ENCODE measurements around the gene IFNAR2.
A peak's percentile ranks its signal among the peaks of the same experiment; 100 is the strongest.

The IFNAR2 gene

DNA sequence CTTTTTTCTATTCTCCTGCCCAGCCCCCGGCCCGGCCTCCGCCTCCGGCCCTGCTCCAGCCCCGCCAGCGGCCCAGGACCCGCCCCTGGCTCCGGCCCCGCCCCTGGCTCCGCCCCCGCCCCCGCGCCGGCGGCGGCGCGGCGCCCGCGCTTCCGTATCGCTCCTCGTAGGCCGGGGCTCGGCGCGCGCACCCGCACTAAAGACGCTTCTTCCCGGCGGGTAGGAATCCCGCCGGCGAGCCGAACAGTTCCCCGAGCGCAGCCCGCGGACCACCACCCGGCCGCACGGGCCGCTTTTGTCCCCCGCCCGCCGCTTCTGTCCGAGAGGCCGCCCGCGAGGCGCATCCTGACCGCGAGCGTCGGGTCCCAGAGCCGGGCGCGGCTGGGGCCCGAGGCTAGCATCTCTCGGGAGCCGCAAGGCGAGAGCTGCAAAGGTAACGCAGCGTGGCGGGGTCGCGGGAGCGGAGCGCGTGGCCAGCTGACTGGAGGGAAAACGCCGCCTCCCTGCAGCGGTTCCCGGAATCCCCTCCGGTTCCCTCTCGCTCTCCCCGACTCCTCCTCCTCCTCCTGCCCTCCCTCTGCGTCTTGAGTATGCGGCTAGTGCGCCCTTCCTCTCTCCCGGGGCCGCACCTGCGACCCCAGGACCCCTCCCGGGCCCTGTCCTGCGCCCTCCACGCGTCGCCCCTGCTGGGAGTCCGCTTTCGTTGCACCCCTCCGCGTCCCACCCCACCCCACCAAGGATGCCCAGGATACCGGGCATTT lies at the start of gene IFNAR2:
Gene IFNAR2 (plus strand): TSS at position 155 of the 761 bp plus-strand sequence. CDS start 11,985 bp downstream, outside the sequence.
- no peak for DNase-seq (ENCODE audit: low read depth in 2 of 2)

DNA sequence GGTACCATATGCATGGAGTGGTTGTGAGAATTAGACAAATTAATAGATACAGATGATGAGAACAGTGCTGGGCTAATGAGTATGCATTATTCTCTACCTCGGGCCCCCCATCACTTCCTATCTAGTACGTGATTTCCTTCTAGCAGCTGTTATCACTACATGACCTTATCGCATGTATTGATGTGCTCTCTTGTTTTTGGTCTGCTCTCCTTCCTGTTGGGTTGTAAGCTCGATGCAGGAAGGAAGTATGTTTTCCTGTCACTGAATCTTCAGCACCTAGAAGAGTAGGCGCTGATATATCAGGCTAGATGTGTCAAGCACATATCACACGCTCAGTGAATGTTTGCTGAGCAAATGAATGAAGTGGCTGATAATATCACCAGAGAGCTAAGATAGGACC lies 43.9 kb upstream of the IFNAR2 start:
- no peak for DNase-seq (ENCODE audit: low read depth in 2 of 2)

DNA sequence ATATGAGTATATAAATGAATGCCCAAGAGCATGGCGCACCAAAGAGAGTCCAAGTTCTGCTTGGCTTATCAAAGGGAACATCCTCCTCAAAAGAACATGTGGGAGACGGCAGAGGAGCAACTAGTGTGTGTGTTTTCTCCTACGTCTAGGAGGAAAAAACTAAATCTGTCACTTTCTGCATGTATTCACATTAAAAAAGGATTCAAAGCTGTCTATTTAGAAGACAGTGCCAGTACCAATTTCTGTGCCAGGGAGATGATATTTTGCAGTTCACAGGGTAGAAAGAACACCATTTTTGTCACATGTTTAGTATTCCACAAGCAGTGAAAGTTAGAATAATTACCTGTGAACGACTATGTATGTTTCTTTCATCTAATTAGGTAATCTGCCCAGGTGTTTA lies 42.5 kb upstream of the IFNAR2 start:
- no peak for DNase-seq (ENCODE audit: low read depth in 2 of 2)

GRCh38 chr21:33189237-33189636 lies 40.5 kb upstream of the IFNAR2 start:
- DNase-seq (ENCODE audit: low read depth in 2 of 2): no peak

DNA sequence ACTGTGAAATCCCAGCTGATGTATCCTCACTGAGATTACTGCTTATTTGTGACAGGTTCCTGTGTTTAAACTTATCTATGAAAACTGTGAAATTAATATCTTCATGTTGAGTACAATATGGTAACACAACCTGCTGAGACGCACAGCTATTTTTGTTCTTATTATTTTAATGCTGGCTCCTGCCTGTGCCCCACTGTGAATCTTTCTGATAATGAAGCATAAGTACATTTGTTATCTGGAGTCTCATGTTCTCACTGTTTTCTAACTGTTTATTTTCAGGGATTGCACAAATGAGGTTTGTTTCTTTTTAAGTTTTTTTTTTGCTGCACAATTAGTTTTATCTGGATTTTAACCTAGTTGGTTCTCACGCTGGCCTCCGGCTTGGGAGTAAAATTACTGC lies 39.9 kb upstream of the IFNAR2 start:
- DNase-seq (ENCODE audit: low read depth in 2 of 2): no peak

DNA sequence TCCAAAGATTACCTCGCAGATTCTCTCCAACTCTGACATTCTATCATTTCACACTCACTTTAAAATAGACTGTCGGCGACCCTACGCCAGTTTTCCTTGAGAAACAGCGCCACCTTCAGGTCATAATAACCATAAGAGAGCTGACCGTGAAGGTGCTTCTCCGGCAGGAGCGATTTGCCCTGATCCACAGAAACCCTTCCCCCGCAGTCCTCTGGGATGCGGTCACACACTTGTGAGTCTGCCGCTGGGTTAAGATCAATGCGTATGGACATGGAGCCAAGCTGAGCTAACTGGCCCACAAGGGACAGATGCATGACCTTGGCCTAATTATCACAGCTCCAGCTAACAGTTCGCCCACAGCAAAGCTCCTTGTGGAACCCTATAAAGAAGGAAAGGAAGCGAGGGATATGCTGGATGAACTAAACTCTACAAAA lies 32.8 kb upstream of the IFNAR2 start:
- peak; percentile 6 to 9 for DNase-seq (ENCODE audit: low read depth in 2 of 2)

DNA sequence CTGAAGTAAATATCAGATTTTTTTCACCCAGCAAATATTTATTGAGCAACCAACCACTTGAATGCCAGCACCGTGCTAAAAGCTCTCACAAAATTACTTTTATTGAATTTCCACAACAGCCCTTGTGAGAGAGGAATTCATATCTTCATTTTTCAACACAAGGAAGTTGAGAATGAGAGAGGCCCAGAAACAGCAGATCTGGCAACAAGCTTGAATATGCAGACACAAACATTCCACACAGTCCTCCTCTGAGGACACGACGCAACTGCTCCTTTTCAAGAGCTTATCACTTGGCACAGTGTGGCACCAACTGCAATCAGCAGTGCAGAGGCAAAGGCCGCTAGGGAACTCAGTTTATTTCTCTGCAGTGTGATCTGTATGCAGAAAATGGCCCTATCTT lies 32.2 kb upstream of the IFNAR2 start:
- DNase-seq (ENCODE audit: low read depth in 2 of 2): no peak

- no peak for DNase-seq (ENCODE audit: low read depth in 2 of 2)
Measured at GRCh38 chr21:33198346-33199099, 31.2 kb upstream of the IFNAR2 start.

DNA sequence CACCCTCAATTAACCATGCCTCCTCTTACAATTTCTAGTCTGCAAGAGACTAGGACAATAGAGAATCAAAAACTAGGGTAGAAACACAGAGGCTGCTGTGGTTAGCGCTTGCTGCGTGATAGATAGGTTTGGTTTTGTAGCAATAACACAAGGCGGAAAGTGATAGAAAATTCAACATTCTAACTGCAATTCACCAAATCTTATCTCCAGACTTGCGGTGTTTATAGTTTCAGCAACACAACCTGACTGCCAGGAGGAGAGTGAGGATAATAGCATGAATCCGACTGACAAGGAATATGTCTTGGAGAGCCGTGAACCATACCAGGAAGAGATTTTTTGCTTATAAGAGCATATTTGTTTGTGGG lies 30.7 kb upstream of the IFNAR2 start:
- no peak for DNase-seq (ENCODE audit: low read depth in 2 of 2)

GRCh38 chr21:33199516-33200217 lies 30.1 kb upstream of the IFNAR2 start:
- DNase-seq (ENCODE audit: low read depth in 2 of 2): peak; percentile 79 to 80

DNA sequence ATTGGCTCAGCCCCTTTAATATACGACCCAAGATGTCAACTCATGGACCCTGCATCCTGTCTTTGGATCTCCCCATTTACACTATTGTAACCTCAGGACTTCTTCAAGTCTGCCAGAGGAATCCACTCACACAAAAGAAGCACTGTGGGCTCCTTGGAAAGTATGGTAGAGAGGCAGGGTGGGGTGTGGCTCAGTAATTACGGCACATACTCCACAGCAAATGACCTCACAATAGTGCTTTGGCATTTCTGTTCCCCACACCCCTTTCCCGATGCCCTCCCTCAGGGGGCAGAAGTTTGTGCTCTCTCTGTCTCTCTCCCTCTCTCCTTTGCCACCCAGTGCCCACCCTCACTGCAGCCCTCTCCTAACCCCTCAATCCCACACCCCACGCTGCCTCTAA lies 27.8 kb upstream of the IFNAR2 start:
- no peak for DNase-seq (ENCODE audit: low read depth in 2 of 2)

GRCh38 chr21:33202464-33203363 lies 27.0 kb upstream of the IFNAR2 start:
- no peak for DNase-seq (ENCODE audit: low read depth in 2 of 2)

DNA sequence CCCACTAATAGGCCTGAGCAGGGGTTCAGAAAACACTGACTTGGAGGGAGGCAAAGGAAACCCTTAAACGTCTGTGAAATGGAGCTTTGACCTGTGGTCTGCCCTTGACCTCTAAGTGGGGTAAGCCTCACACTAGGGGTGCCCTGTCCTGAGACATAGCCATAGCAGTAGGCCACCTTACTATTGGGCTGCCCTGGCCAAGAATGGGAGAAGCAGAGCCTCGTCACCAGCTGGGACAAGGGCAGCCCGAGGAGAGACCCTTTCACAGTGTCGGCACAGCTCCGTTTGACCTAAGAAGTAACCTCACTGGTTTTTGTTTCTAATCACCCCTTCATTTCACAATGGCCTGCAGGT lies 26.4 kb upstream of the IFNAR2 start:
- DNase-seq (ENCODE audit: low read depth in 2 of 2): no peak

DNA sequence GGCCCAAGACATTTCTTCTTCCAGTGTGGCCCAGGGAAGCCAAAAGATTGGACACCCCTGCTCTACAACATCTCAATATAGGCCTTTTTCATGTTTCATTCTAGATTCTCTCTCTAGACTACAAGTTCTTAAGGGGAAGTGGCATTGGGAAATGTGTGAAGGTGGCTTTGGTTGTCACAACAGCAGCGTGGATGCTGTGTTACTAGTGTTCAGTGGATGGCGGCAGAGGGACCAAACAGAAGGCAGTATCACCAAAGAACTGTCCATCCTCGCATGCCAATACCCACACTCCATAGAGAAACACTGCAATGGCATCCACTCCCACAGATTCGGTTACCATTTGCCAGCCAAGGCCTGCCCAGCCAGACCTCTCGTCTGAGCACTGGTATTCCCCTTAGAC lies 24.3 kb upstream of the IFNAR2 start:
- no peak for DNase-seq (ENCODE audit: low read depth in 2 of 2)

GRCh38 chr21:33206771-33207281 lies 22.9 kb upstream of the IFNAR2 start:
- DNase-seq (ENCODE audit: low read depth in 2 of 2): no peak

DNA sequence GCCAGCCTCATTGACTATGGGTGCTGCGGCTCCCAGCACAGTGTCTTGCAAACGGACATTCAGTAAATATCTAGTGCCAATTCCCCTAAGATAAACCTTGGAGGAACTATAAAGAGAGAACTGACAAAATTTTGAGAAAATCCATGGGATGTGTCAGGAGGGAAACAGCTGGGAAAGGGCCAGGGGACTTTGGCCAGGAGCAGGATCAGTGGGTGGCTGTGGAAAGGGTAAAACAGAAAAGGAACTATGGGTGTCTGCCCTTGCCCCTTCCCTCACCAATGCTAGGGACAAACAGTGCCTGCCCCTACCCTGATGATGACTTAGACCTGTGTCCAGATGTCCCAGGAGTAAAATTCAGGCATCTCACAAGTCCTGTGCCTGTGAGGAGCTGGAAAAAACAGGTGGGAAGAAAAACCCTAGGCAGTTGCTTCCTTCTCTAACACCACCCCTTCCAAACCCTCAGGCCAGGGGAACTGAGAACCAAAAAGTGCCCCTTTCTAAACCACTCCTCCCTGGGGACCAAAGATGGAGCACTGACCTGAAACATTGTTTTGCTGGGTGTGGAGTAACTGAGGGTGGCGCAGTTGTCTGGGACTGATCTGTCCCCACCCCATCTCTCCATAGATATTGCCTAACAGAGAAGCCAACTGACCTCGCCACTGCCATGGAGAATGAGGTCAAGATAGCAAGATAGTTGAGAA lies 22.1 kb upstream of the IFNAR2 start:
- DNase-seq (ENCODE audit: low read depth in 2 of 2): no peak

DNA sequence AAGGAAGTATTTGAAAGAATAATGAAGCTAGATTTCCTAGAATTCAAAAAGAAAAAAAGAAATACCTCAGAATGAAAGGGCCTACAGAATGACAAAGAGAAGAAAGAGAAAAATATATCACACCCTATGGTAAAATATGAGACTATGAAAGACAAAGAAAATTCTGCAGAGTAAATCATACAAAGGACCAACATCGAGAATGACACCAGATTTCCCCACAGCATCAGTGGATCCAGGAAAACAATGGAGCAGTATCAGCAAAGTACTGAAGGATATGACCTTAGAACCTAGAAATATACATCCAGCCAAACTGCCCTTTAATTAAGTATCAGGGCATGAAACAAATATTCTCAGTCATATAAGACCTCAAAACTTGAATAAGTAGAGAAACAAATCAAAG lies 21.2 kb upstream of the IFNAR2 start:
- DNase-seq (ENCODE audit: low read depth in 2 of 2): no peak

DNA sequence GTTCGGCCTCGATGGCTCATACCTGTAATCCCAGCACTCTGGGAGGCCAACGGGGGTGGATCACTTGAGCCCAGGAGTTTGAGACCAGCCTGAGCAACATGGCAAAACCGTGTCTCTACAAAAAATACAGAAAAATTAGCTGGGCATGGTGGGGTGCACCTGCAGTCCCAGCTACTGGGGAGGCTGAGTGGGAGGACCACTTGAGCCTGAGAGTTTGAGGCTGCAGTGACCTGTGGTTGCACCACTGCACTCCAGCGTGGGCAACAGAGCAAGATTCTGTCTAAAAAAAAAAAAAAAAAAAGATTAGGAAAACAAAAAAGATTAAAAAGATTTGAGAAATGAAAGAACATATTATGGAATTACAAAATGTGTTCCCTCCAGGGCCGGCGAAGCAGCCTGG lies 18.4 kb upstream of the IFNAR2 start:
- DNase-seq (ENCODE audit: low read depth in 2 of 2): no peak

- no peak for DNase-seq (ENCODE audit: low read depth in 2 of 2)
Measured at GRCh38 chr21:33211732-33212131, 18.0 kb upstream of the IFNAR2 start.

DNA sequence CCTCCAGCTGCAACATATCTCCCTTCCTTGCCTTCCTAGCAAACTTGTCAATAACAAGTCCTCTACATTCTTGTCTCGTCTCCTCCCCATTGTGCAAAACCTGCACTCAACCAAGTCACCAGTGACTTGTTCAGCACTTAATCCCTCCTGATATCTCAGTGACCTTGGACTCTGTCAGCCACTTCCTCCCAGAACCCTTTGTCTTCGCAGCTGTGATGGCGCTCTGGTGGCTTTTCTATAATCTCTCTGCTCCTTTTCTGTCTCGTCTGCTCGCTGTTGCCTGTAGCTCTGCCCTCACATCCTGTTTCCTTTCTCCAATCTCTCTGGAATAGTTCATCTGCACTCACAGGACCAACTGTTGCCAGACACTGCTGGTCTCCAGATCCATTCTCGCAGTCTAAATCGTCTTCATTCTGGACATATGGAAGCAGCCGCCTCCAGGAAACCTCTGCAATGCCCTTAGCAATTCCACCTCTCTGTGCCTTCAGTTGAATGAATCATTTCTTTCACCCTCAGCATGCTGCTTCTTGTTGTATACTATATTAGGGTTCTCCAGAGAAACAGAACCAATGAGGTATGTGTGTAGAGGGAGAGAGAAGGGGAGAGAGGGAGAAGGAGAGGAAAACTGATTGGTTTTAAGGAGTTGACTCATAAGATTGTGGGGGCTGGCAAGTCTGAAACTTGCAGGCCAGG lies 17.4 kb upstream of the IFNAR2 start:
- DNase-seq (ENCODE audit: low read depth in 2 of 2): no peak

All from fibroblast of skin of left biceps (primary cell).